ENCODE results near the gene ADGRB3.

The ADGRB3 gene

GRCh38 chr6:69012211-69012610 is 377.1 kb downstream of the ADGRB3 start:
- no peak for TF ChIP-seq CTCF (IDR thresholded peaks at IDR 0.05)
- no peak overlapping the region for H3K4me3 ChIP-seq
- no peak overlapping the region for H3K27ac ChIP-seq
- DNase-seq (ENCODE audit: low spot score) = no peak

GRCh38 chr6:69012876-69013275 is 377.8 kb downstream of the ADGRB3 start:
- TF ChIP-seq CTCF (IDR thresholded peaks at IDR 0.05) = no peak
- no peak overlapping the region for H3K4me3 ChIP-seq
- DNase-seq (ENCODE audit: low spot score) = no peak
- no peak overlapping the region for H3K27ac ChIP-seq

- Histone ChIP-seq H3K4me3 (no peak overlapping the region), H3K27ac (no peak overlapping the region)
- no peak for DNase-seq (ENCODE audit: low spot score)
- no peak for TF ChIP-seq CTCF (IDR thresholded peaks at IDR 0.05)
These were observed 383.8 kb downstream of the ADGRB3 start for GRCh38 chr6:69018906-69019305.

GRCh38 chr6:69019832-69020231 is 384.8 kb downstream of the ADGRB3 start:
- TF ChIP-seq CTCF (IDR thresholded peaks at IDR 0.05) = no peak
- H3K4me3 ChIP-seq = no peak overlapping the region
- DNase-seq (ENCODE audit: low spot score) = no peak
- no peak overlapping the region for H3K27ac ChIP-seq

GRCh38 chr6:69022993-69023392 is 387.9 kb downstream of the ADGRB3 start:
- no peak overlapping the region for H3K27ac ChIP-seq
- DNase-seq (ENCODE audit: low spot score) = no peak
- no peak for TF ChIP-seq CTCF (IDR thresholded peaks at IDR 0.05)

GRCh38 chr6:69026243-69026642 is 391.2 kb downstream of the ADGRB3 start:
- Histone ChIP-seq H3K27ac (no peak overlapping the region), H3K4me3 (no peak overlapping the region)
- no peak for TF ChIP-seq CTCF (IDR thresholded peaks at IDR 0.05)
- DNase-seq (ENCODE audit: low spot score) = no peak

More at GRCh38 chr6:69022993-69023392, 387.9 kb downstream of the ADGRB3 start:
- H3K4me3 ChIP-seq = no peak overlapping the region

- no peak for DNase-seq (ENCODE audit: low spot score)
- no peak overlapping the region for H3K27ac ChIP-seq
- H3K4me3 ChIP-seq = no peak overlapping the region
- no peak for TF ChIP-seq CTCF (IDR thresholded peaks at IDR 0.05)
These were observed 391.6 kb downstream of the ADGRB3 start for GRCh38 chr6:69026715-69027114.

Measured in coronary artery (tissue), 2 donors.